IMR-90 (cell line): ENCODE measurements around the gene SLFN12L.

Source experiments
- CEBPB ChIP-seq: IDR thresholded peaks from 2 replicates; pipeline ENCODE4 v1.6.1; 2012; ENCODE audit warnings: low read depth, low read length, improper control_type of control experiment
- CTCF ChIP-seq: conservative IDR thresholded peaks from 2 replicates; pipeline ENCODE4 v1.5.1; 2012; ENCODE audit warnings: mild to moderate bottlenecking, low read depth, low read length, improper control_type of control experiment
- ELK1 ChIP-seq: fragments of 150-350 bp; IDR thresholded peaks from 2 replicates; pipeline ENCODE4 v1.6.1; 2016; ENCODE audit warnings: low read depth, mild to moderate bottlenecking, low read length, moderate library complexity, borderline replicate concordance
- MAFK ChIP-seq: IDR thresholded peaks from 2 replicates; pipeline ENCODE4 v1.6.1; 2012; ENCODE audit warnings: low read depth, low read length, improper control_type of control experiment
- MAZ ChIP-seq: IDR thresholded peaks from 2 replicates; pipeline ENCODE4 v1.6.1; 2012; ENCODE audit warnings: low read depth, mild to moderate bottlenecking, low read length, improper control_type of control experiment, moderate library complexity, borderline replicate concordance
- MXI1 ChIP-seq: IDR thresholded peaks from 2 replicates; pipeline ENCODE4 v1.6.1; 2012; ENCODE audit warnings: low read depth, mild to moderate bottlenecking, low read length, moderate library complexity, borderline replicate concordance
- NFE2L2 ChIP-seq: fragments of 150-350 bp; IDR thresholded peaks from 2 replicates; pipeline ENCODE4 v1.6.1; 2016; ENCODE audit warnings: low read depth, mild to moderate bottlenecking, low read length
- POLR2A ChIP-seq: IDR thresholded peaks from 2 replicates; pipeline ENCODE4 v1.6.1; 2012; ENCODE audit warnings: mild to moderate bottlenecking, low read depth, low read length
- RAD21 ChIP-seq: IDR thresholded peaks from 2 replicates; pipeline ENCODE4 v1.6.1; 2012; ENCODE audit warnings: low read length, improper control_type of control experiment

- TF ChIP-seq CTCF (no peak), POLR2A (no peak), NFE2L2 (no peak), ELK1 (no peak), CEBPB (no peak), MAFK (no peak), MAZ (no peak), RAD21 (no peak), MXI1 (no peak)
Measured at GRCh38 chr17:35493040-35493439, 44.4 kb downstream of the SLFN12L start.
